Right renal pelvis (tissue), 4 donors: Measurements from ENCODE around the gene STK17B. TPM values are rescaled to one million over a fixed set of nuclear protein-coding genes. Genes with fewer than 3 reads are reported as not detected.

Experiments used
- DNase-seq, 4 donors: peaks; one replicate each; pipeline ENCODE4 v3.0.0-alpha.2; 2013; ENCODE audit warnings: low read depth in 4 of 4, low spot score in 3 of 4, missing footprints in 1 of 4
- polyA plus RNA-seq, 4 donors: library from polyadenylated mRNA; unstranded; fragments of 120-200 nt; gene quantifications; one replicate each; pipeline ENCODE4 v1.2.1, GENCODE V29; 2013; ENCODE audit not compliant: insufficient read length in 4 of 4

The STK17B gene
- polyA plus RNA-seq, 4 donors: 10.9 to 14.1 (median 11.7) TPM

DNA sequence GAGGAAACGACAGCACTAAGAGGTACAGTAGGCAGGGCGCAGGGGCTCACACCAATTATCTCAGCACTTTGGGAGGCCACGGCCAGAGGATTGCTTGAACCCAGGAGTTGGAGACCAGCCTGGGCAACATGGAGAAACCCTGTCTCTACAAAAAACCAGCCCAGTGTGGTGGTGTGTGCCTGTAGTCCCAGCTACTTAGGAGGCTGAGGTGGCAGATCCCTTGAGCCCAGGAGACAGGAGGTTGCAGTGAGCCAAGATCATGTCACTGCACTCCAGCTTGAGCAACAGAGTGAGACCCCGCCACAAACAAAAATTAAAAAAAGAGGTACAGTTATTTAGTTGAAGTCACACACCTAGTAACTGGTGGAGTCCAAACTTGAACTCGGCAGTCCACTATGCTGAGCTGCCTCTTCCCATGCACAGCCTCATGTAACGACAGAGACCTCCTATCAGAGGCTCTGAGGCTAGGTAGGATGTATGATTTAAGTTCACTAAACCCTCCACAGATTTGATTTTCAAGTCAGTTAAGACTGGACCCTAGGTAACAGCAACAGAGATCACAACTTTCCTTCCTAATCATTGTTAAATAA, 8.7 kb downstream of the STK17B start:
- DNase-seq: no peak

DNA sequence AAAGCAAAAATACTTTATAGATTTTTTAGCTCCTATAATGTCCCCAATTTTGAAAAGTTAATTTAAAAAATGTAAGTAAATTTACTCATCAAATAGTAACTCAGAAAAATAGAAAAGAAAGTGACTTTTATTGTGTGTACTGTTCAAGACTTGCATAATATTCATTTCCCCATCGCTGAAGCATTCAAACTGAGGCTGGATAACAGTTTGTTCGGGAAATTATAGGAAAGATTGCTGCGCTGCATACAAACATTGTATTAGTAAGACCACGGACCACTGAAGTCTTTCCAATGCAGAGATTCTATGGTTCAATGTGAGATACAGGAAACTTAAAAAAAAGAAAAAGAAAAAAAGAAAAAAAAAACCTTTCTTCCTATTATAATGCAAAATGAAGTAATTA, 10.4 kb downstream of the STK17B start:
- DNase-seq: no peak

DNA sequence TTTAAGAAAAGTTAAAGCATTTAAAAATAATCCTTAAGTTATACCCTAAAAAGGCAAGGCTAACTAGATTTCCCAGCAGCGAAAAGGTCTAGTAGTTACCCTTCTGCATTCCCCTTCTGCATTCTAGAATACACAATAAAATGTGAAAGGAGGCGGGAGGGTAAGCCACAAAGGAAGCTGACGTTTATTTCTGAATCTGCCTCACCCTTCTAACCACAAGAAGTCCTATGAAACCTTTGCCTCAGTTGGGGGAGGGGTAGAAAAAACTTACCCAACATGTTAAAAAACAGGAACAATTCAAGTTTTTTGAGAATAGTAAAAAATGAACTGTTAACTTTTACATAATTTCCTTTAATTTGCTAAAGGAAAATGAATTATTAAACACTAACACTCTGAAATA, 11.3 kb downstream of the STK17B start:
- DNase-seq: peak in 1 of 4 donors; percentile 19

DNA sequence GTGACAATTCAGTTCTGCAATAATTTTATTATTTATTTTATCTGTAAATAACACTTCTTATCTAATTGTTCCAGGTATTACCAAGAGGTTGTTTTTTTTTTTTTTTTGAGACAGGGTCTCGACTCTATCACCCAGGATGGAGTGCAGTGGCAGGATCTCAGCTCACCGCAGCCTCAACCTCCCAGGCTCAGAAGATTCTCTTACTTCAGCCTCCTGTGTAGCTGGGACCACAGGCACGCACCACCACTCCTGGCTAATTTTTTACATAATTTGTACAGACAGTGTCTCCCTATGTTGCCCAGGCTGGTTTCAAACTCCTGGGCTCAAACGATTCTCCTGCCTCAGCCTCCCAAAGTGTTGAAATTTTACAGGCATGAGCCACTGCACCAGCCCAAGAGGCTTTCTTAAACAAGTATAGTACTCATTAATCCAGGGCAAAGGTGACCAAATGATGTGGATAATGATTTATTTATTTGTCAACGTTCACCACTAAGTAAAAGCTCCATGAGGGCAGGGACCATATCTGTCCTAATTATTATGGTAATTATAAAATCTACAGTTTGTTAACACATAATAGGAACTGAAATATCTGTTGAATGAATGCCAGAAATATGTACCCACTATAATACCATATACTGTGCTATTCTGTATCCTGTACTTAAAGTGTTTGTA, 12.0 kb downstream of the STK17B start:
- DNase-seq: no peak

DNA sequence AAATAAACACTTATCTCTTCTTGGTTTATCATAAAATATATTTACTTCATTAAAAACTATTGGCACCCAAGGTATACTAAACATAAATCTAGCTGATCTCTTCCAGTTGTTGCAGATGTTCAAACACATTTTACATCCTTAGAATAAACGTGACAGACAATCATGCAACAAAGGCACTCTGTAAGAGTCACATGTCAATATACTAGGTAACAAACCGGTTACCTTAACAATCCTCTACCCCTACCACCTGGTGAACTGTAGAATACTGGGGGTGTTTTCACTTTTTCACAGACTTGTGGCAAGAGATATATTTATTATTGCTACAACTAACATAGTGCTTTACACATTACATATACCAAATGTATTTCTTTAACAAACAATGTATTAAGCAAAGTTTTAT, 15.8 kb downstream of the STK17B start:
- DNase-seq: no peak

DNA sequence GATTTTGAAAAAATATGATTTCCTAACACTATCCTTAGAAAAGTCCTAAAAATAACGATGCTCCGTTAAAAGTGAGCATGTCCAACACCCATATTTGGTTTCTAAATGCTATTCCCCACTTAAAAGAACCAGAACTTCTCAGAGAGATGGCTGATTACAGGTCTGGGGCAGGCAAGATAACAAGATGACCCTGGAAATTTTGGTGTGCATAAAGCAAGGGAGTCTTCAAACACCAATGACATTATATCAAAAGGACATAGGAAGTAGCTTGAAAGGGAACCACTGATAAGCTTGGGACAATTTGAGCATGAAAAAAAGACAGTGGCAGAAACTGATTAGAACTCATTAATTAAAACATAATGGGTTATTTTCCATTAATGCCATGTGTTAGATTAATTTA, 17.9 kb downstream of the STK17B start:
- no peak for DNase-seq

DNA sequence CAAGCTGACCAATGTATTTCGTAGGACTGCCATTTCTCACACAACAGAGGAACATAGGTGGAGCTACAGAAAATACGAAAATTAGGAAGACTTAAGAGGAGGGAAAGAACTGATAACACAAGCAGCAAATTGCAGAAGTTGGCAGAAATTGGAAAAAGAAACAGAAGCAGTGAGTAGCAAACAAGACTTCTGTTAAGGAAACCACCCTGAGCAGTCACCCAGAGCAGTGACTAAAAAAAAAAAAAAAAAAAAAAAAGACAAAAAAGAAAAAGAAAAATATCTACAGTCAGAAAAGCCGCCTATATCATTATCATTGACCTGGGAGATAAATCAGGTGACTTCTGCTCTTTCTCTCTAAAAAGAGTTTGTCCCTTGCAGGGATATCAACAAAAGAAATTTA, 21.4 kb downstream of the STK17B start:
- no peak for DNase-seq

DNA sequence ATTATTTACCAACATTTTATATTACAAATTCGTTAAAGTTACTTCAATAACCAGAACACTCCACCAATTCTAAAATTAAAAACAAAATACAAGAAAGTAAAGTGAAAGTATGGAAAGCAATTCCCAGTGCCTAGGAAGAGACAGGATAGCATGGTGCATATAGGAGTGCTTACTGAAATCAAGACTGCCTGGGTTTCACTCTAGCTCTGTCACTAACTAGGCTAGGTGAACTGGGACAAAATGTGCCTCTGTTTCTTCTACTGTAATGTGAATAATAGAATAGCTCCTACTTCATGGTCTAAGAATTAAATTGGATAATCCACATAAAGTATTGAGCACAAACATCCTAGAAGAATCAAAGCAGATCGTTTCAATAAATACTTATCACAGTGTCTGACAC, 22.6 kb downstream of the STK17B start:
- no peak for DNase-seq

DNA sequence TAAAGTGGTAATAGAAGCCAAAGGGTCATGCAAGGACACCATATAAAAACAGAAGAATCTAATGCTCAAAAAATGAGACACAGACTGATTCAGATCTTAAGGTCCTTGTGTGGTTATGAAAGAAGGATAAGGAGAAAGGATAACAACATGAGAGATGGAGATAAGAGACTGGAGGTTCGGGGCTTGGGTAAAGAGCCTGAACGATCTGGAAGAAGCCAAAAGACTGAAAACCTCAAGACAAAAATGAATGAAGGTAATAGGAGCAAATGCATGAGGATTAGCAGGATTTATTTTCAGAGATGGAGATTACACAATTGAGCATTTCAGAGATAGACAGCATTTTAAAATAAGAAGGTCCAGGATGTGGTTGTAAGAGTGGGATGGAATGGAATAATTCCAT, 26.1 kb downstream of the STK17B start:
- no peak for DNase-seq

DNA sequence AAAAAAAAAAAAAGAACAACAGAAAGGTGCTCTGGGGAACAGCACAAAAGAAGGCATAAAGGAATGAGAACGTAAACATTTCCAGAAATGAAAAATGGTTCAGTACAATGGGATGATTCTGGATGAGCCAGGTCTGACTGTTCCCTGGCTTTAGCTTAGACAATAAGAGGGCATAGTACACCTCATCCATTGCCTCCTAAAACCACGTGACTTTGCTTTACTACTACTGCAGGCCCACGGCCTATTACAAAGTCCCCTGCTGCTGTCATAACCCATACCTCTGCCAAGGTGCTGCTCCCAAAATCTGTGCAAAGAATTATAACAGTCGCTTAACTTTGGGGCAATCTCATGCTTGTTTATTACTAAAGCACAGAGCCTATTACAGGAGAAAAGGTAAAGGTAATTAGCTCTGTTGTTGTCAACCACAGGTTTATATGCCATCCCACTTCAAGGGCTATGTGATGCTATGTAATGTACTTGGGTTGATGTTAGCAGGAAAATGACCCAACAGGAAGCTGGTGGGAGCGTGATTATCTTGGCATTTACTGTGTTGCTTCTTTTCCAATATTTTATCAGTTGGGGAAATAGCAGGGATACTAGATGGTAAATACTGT, 26.8 kb downstream of the STK17B start:
- no peak for DNase-seq

DNA sequence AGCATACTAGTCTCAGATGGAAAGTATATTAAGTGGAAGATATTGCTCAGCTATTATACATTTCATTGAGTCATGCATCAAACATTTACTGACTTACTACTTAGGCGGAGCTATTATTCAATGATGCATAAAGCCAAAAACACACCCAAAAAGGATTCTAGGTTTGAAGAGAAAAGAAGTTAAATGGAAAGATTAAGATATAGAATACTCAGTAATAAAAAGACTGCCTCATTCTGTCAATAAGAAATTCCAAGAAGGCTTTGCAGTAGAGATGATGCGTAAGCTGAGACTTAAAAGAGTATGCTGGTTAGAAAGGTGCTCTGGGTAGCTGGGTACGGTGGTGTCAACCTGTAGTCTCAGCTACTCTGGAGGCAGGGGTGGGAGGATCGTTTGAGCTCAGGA, 27.6 kb downstream of the STK17B start:
- DNase-seq: no peak

DNA sequence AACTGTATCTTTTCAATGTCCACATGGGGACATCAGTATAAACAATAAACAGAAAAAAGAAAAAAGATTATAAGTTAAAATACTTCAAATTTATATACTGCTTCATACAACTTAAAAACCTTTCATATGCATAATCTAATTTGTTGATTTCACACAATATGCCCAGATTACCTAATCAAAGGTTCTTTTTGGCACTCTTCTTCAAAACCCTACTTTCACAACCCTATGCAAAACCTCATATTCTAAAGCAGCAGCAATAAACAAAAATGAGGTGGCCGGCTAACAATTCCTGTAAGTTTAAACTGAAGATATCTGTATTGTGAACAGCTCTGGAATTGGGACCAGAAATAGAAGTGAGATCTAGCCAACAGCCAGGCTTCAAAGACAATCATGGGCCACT, 28.6 kb downstream of the STK17B start:
- no peak for DNase-seq

DNA sequence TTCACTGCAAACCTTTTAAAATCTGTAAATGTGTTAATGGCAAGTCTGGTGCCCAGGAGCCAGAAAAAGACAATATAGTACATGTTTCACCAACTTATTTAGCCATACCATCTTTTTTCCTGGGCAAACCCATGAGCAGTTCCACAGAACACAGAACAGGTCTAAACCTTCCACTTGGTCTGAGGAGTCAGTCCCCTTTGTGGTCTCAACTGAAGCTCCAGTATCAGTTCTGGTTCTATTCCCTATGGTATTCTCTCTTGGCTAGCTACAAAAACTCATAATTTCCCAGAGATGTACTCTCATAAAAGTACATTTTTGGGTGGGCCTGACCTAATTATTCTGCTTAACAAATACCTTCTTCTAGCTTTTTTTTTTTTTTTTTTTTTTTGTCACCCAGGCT, 31.2 kb downstream of the STK17B start:
- DNase-seq: no peak

DNA sequence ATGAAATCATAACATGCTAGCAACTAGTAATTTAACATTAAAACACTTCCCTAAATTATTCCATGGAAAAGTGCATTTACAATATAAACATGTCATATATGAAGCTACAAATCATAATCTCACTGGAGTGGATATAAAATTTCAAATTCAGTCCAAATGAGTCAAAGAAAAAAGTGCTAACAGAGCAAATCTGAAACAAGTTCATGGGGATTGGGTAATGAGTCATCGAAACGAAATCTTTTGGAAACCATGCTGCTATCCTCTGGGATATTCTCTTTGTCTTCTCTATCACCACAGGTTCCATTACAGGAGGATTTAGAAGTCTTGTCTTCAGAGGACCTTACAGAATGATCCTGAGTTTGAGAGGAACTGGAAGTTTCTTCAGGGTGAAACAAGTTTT, 34.1 kb downstream of the STK17B start:
- DNase-seq: no peak

DNA sequence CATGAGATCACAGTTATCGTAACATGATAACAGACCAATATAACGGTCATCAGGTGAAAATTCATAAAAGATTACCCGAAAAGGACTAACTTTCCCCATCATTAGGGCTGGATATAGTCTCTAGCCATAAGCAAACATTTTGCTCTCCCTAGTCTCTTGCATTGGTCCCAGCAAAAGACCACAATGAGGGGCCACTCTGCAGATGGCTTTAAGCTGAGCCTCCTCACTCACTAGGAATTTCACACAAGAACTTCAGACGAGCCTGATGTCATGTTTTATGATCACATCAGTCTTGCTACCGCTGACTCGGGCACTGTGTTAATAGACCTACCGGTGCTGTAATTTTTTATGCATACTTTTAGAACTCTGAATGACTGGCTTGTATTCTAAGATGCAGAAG, 35.2 kb downstream of the STK17B start:
- DNase-seq: no peak

DNA sequence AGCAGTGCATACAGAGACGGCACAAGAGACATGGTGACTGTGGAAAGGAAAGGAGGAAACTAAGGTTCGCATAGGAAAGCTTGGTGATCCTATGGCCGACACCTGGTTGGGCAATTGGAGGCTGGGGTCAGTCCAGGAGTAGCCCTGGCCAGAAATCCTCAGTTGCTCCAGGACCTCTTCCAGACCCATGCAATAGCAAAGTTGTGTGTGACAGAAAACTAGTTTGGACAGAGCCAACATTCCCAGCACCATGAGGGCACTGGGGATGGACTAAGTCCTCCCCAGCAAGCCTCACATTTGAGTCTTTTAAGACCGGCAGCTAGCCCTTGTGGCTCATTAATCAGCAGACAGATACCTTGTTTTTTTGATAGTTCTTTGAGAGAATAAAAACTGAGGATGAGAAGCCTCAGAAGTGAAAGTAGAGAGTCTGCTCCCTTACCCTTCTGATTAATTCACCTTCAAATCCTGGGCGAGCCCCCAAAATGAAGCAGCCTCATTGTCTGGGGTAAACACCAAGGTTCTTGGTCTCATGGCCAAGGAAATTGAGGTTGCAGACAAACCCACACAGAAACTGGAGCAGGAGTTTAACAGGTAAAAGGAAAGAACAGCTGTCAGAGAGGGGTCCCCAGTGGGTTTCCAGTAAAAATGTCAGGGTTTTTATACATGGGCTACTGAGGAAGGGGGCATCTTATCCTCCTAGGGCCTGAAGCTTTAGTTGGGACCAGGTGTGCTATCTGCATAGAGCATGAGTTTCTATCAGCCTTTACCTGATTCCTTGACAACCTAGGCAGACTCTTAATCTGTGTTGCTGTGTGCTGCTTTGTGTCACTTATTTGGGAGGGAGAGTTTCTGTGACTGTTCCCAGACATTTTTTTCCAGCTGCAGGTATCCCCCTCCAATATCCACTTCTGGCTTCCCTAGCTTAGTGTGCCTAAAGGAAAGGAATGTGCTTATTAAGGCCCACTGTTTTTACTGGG, 39.1 kb downstream of the STK17B start:
- no peak for DNase-seq

DNA sequence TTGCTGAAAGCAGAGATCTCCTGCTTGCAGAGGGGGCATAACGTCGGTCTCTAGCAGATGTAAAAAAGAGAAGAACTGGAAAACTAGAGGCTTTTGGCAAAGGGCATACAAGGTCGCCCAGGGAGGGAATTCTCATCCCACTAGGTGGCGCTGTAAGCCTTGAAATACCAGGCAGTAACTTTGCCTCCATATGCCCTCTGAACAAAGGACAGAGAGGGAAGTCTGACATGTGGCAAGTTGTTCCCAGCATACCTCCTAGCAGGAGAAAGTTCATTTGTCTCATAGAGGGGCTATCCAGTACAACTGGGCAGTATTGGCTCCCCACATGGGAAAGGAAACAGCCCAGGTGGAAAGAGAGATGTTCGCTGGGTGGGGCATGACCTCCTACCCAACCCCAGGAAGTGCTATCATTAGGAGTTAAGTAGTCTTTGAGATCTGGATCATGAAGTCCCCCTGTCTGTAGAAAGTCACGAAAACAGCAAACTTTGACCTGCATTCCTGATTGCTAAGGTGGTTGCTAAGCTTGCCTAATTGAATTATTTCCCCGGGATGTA, 39.9 kb downstream of the STK17B start:
- DNase-seq: no peak

DNA sequence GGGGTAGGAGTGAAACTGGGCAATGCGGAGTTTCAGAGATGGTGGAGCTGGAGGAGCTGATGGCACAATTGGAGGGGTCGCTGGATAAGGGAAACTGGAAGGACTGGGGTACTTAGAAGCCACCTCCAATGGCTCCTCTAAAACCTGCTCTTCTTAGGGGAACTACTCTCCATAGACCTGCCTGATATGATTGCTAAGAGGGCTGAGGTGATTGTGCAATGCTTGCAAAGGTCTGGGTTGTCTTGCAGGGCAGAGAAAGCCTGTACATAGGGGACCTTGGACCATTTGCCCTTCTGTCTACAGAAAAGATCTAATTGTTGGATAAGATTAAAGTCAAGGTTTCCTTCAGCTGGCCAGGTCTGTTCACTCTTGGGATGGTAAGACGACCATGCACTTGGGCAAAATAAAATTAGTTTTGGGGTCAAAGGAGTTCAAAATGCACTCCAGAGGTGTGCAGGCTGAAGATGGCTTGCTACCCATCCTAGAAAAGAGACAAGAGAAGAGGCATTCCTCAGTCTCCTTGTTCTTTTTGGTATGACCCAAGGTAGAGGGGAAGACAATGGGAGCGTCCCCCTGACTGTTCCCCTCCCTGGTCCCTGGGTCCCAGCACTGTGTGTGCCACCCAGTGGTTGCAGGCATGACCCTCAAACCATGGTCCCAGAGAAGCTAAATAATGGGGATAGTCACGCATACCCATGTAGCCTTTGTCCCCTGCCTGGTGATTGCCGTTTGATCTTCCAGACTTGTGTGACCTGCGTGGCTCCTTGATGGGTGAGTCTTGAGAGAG, 41.1 kb downstream of the STK17B start:
- no peak for DNase-seq

DNA sequence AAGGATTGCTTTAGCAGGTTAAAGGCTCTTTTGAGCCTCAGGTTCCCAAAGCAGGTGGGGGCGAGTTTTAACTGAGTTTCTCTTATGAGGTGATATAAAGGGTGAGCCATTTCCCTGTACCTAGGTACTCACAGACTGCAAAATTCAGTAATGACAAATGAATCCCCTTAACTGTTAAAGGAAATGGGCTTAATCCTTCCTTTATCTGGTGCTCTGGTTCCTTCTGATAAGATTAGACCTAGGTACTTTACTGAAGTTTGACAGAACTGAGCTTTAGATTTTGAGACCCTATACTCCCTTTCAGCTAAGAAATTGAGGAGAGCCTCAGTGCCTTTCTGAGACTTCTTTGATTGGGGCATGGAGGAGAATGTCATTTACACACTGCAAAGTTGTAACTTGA, 42.6 kb downstream of the STK17B start:
- no peak for DNase-seq

DNA sequence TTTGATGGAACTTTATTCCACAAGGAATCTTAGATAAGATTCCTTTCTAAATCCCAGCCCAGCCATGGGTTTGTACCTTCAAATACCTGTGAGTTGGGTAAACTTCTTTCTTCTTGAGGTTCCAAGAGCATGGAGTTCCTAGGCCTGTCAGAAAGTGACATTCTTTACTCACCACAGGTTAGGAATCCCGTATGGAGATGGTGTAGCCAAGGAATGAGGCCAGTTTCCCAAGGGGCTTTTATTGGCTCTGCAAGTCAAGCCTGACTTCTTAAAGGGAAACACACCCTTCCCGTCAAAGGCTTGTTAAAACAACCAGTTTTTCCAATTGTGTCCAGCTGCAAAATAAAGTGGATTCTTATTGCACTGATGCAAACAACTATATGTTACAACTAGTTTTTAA, 45.8 kb downstream of the STK17B start:
- no peak for DNase-seq
